Esophagus muscularis mucosa (tissue), 4 donors: ENCODE measurements around the gene GPRIN3.

Experiments
- CTCF ChIP-seq, 3 experiments: fragments of 200-600 bp in 2 of 3; fragments of 450-650 bp in 1 of 3; sonication (generic) in 2 of 3; IDR thresholded peaks; one replicate each; pipeline ENCODE4 v1.5.1; 2017 to 2019; ENCODE audit warnings: antibody characterized with exemption in 3 of 3, mild to moderate bottlenecking in 2 of 3, moderate library complexity in 1 of 3
- EP300 ChIP-seq: sonication (generic); formaldehyde crosslinking; IDR thresholded peaks from one replicate; pipeline ENCODE4 v1.6.1; 2017; ENCODE audit warnings: antibody characterized with exemption
- POLR2A ChIP-seq: fragments of 450-650 bp; IDR thresholded peaks from one replicate; pipeline ENCODE4 v1.6.1; 2017; ENCODE audit warnings: antibody characterized with exemption, moderate library complexity, mild to moderate bottlenecking, low read depth
- POLR2AphosphoS5 ChIP-seq, 2 donors: sonication (generic); formaldehyde crosslinking; IDR thresholded peaks; one replicate each; pipeline ENCODE4 v1.6.1; 2017; ENCODE audit warnings: antibody characterized with exemption in 2 of 2

- TF ChIP-seq CTCF (IDR thresholded peaks at IDR 0.05): no peak
- no peak for TF ChIP-seq POLR2AphosphoS5 (IDR thresholded peaks at IDR 0.05)
- TF ChIP-seq POLR2A: no peak
- no peak for TF ChIP-seq EP300
These were observed 40.2 kb downstream of the GPRIN3 start for GRCh38 chr4:89267392-89267791.
